Measurements from ENCODE around the gene TET3.

Gene TET3

GRCh38 chr2:73947412-73948018, 37.2 kb upstream of the TET3 start:
- FAIRE-seq (no peak), DNase-seq (ENCODE audit: insufficient read length) (no peak)
- no peak for TF ChIP-seq POLR2A (IDR thresholded peaks at IDR 0.05; ENCODE audit: low read depth, low read length)
- no peak for TF ChIP-seq POLR2AphosphoS5 (IDR thresholded peaks at IDR 0.05; ENCODE audit: low read depth, low read length)
- TF ChIP-seq TAF1 (IDR thresholded peaks at IDR 0.05; ENCODE audit: borderline replicate concordance, low read depth, low read length) = no peak

- TF ChIP-seq TAF1 (IDR thresholded peaks at IDR 0.05; ENCODE audit: borderline replicate concordance, low read depth, low read length) (no peak), POLR2A (IDR thresholded peaks at IDR 0.05; ENCODE audit: low read depth, low read length) (no peak), POLR2AphosphoS5 (IDR thresholded peaks at IDR 0.05; ENCODE audit: low read depth, low read length) (no peak)
Measured at GRCh38 chr2:73949802-73950201, 34.9 kb upstream of the TET3 start.

GRCh38 chr2:73952499-73953446, 31.9 kb upstream of the TET3 start:
- no peak for FAIRE-seq
- TF ChIP-seq TAF1 (IDR thresholded peaks at IDR 0.05; ENCODE audit: borderline replicate concordance, low read depth, low read length) (no peak), POLR2AphosphoS5 (IDR thresholded peaks at IDR 0.05; ENCODE audit: low read depth, low read length) (no peak), POLR2A (IDR thresholded peaks at IDR 0.05; ENCODE audit: low read depth, low read length) (no peak)
- DNase-seq (ENCODE audit: insufficient read length) = no peak

More at GRCh38 chr2:73949802-73950201, 34.9 kb upstream of the TET3 start:
- DNase-seq (ENCODE audit: insufficient read length) (no peak), FAIRE-seq (no peak)

- FAIRE-seq (no peak), DNase-seq (ENCODE audit: insufficient read length) (no peak)
- TF ChIP-seq POLR2A (IDR thresholded peaks at IDR 0.05; ENCODE audit: low read depth, low read length) = no peak
- no peak for TF ChIP-seq TAF1 (IDR thresholded peaks at IDR 0.05; ENCODE audit: borderline replicate concordance, low read depth, low read length)
- TF ChIP-seq POLR2AphosphoS5 (IDR thresholded peaks at IDR 0.05; ENCODE audit: low read depth, low read length) = no peak
Measured at GRCh38 chr2:73956218-73956865, 28.4 kb upstream of the TET3 start.

- no peak for FAIRE-seq
- DNase-seq (ENCODE audit: insufficient read length) = no peak
- TF ChIP-seq TAF1 (IDR thresholded peaks at IDR 0.05; ENCODE audit: borderline replicate concordance, low read depth, low read length) (no peak), POLR2A (IDR thresholded peaks at IDR 0.05; ENCODE audit: low read depth, low read length) (no peak), POLR2AphosphoS5 (IDR thresholded peaks at IDR 0.05; ENCODE audit: low read depth, low read length) (no peak)
Measured at GRCh38 chr2:73961274-73961673, 23.4 kb upstream of the TET3 start.

GRCh38 chr2:73961823-73962615, 22.7 kb upstream of the TET3 start:
- FAIRE-seq = no peak
- TF ChIP-seq TAF1 (IDR thresholded peaks at IDR 0.05; ENCODE audit: borderline replicate concordance, low read depth, low read length) (no peak), POLR2A (IDR thresholded peaks at IDR 0.05; ENCODE audit: low read depth, low read length) (no peak), POLR2AphosphoS5 (IDR thresholded peaks at IDR 0.05; ENCODE audit: low read depth, low read length) (no peak)
- DNase-seq (ENCODE audit: insufficient read length) = no peak

GRCh38 chr2:73962798-73963197, 21.9 kb upstream of the TET3 start:
- no peak for FAIRE-seq
- DNase-seq (ENCODE audit: insufficient read length) = no peak
- TF ChIP-seq TAF1 (IDR thresholded peaks at IDR 0.05; ENCODE audit: borderline replicate concordance, low read depth, low read length) (no peak), POLR2AphosphoS5 (IDR thresholded peaks at IDR 0.05; ENCODE audit: low read depth, low read length) (no peak), POLR2A (IDR thresholded peaks at IDR 0.05; ENCODE audit: low read depth, low read length) (no peak)

GRCh38 chr2:73963385-73964120, 21.2 kb upstream of the TET3 start:
- TF ChIP-seq POLR2A (IDR thresholded peaks at IDR 0.05; ENCODE audit: low read depth, low read length) (no peak; the same call in 1 of the 2 replicates), POLR2AphosphoS5 (IDR thresholded peaks at IDR 0.05; ENCODE audit: low read depth, low read length) (no peak), TAF1 (IDR thresholded peaks at IDR 0.05; ENCODE audit: borderline replicate concordance, low read depth, low read length) (no peak)
- DNase-seq (ENCODE audit: insufficient read length) (no peak), FAIRE-seq (peak; percentile 24)

GRCh38 chr2:73964223-73964622, 20.5 kb upstream of the TET3 start:
- TF ChIP-seq POLR2AphosphoS5 (IDR thresholded peaks at IDR 0.05; ENCODE audit: low read depth, low read length) (no peak), TAF1 (IDR thresholded peaks at IDR 0.05; ENCODE audit: borderline replicate concordance, low read depth, low read length) (no peak), POLR2A (IDR thresholded peaks at IDR 0.05; ENCODE audit: low read depth, low read length) (no peak)
- FAIRE-seq (no peak), DNase-seq (ENCODE audit: insufficient read length) (no peak)

- no peak for FAIRE-seq
- no peak for DNase-seq (ENCODE audit: insufficient read length)
- TF ChIP-seq POLR2AphosphoS5 (IDR thresholded peaks at IDR 0.05; ENCODE audit: low read depth, low read length) (no peak), TAF1 (IDR thresholded peaks at IDR 0.05; ENCODE audit: borderline replicate concordance, low read depth, low read length) (no peak), POLR2A (IDR thresholded peaks at IDR 0.05; ENCODE audit: low read depth, low read length) (no peak)
Measured at GRCh38 chr2:73965053-73965452, 19.7 kb upstream of the TET3 start.
